Left ventricle myocardium superior (tissue), 1 donor: ENCODE measurements around the gene HHEX. TPM values are rescaled to one million over a fixed set of nuclear protein-coding genes. Genes with fewer than 3 reads are reported as not detected.
"Not testable (repeated sequence)": the region's sequence is repeated elsewhere in the genome, so short reads cannot be mapped to it uniquely, and the experiment has no call there.

Experiments
- ATAC-seq: fragments of 200-7000 bp; cut with Tn5 transposase; one replicate; pipeline ENCODE4 v1.9.1; 2020; ENCODE audit warnings: mild to moderate bottlenecking, moderate library complexity
- DNase-seq: peaks from one replicate; pipeline ENCODE4 v3.0.0-alpha.2; 2020
- intact Hi-C: fragments of 100-400 bp; cut with micrococcal nuclease; formaldehyde crosslinking; loops from one replicate; pipeline ENCODE4 v1.11.0; 2022
- long read RNA-seq: library from polyadenylated mRNA; unstranded; transcript quantifications from one replicate; pipeline ENCODE4 v2.0.0, GENCODE V29; 2021
- total RNA-seq: library from RNA; stranded (reverse); fragmentation: NEBNext Ultra II Directional; extraction: Animal tissue kit (Norgen Biotek cat#: 25700); gene quantifications from one replicate; pipeline ENCODE4 v1.2.1, GENCODE V29; 2021
- donor health status: DM: no; HTN: yes; CAD: no; lungs with severe emphysema.

The HHEX gene
- 2.7 TPM for total RNA-seq
- long read RNA-seq, partial matches to known transcripts: 0 of 5 reads
- long read RNA-seq, other reads (novel, unspliced or antisense): 0 of 5 reads

DNA sequence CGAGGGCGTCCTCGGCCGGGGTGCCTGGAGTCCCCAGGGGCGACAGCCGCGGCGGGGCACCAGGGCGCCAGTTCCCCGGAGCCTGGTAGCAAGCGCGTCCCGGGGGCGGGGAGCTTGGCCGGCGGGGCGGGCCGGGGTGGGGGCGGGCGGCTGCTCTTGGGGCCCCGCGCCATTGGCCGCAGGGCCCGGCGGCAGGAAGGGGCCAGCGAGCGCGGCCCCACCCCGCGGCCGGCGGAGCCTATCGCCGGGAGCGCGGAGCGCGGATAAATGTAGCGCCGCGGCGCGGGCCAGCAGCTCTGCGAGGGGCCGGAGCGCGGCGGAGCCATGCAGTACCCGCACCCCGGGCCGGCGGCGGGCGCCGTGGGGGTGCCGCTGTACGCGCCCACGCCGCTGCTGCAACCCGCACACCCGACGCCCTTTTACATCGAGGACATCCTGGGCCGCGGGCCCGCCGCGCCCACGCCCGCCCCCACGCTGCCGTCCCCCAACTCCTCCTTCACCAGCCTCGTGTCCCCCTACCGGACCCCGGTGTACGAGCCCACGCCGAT lies at the start of gene HHEX:
TSS of gene HHEX (plus strand) at position 293 of the 548 bp plus-strand sequence. CDS start at position 325, 32 bp downstream.
- DNase-seq (peak; percentile 76), ATAC-seq (peak; percentile 84)
- intact Hi-C loops: no loop called here

- DNase-seq (no peak), ATAC-seq (no peak)
- intact Hi-C loops: no loop called here
These were observed 49.6 kb upstream of the HHEX start for GRCh38 chr10:92640107-92640506.

GRCh38 chr10:92641492-92641891 lies 48.3 kb upstream of the HHEX start:
- ATAC-seq (no peak), DNase-seq (no peak)
- intact Hi-C loops: no loop called here

DNA sequence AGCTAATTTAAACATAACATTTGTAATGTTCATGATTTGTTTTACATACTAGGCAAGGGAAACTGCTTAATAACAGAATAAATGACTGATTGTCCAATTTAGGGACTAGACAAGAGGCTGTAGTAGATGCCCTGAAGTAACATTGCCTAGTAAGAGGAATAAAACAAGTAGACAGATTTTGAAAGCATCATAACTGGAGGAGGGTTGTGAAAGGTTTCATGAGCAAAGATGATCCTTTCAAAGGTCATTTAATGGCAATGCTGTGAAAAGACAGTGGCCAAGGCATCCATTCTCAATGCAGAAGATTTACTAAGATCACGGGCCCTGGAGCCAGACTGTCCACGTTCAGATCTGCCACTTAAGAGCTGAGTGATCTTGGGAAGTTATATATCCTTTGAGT lies 44.8 kb upstream of the HHEX start:
- no peak for ATAC-seq
- intact Hi-C loops: no loop called here
- no peak for DNase-seq

- DNase-seq, ATAC-seq, intact Hi-C loops: not testable (repeated sequence)
These were observed 38.9 kb upstream of the HHEX start for GRCh38 chr10:92650864-92651263.

DNA sequence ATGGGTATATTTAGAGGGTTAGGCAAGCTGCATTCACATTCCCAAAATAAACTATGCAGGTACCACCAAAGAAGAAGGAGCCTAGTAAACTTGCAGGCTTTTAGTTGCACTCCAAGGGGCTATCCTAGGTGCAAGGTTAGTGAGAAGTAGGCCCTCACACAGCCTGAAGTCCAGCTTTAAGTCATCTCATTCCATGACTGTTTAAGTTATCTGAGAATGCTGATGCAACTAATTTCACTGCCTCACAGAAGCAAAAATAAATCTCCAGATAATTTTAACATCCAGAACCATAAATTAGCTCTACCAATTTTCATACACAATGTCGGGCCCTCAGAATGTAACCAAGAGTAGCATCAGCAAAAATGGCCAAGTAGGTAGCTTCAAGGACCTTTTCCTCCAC lies 34.3 kb upstream of the HHEX start:
- ATAC-seq (no peak), DNase-seq (no peak)
- intact Hi-C loops: no loop called here

GRCh38 chr10:92656266-92656961 lies 33.3 kb upstream of the HHEX start:
- intact Hi-C loops: no loop called here
- ATAC-seq (no peak), DNase-seq (no peak)

DNA sequence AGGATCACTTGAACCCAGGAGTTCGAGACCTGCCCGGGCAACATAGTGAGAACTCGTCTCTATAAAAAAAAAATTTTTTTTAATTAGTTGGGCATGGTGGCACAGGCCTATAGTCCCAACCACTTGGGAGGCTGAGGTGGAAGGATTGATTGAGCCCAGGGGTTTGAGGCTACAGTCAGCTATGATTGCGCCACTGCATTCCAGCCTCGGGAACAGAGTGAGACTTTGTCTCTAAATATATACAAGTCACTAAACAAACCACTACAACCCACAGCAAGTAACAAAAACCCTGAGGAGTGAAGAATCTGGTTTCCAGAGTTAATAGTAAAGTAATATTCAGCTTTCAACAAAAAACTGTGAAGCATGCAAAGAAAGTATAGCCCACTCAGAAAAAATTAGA lies 32.7 kb upstream of the HHEX start:
- intact Hi-C loops: no loop called here
- ATAC-seq (no peak), DNase-seq (no peak)

DNA sequence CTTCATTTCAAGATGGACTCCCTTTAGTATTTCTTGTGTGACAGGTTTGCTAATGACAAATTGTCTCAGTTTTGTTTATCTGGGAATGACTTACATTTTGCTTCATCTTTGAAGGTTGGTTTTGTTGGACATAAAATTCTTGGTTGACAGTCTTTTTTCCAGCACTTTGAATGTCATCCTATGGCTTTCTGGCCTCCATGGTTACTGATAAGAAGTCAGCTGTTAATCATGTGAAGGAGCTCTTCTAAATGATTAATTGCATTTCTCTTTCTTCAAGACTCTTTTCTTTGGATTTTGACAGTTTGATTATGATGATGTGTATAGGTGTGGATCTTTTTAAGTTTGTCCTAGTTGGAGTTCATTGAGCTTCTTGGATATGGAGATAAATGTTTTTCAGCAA lies 26.9 kb upstream of the HHEX start:
- ATAC-seq: no peak
- intact Hi-C loops: no loop called here
- no peak for DNase-seq

- ATAC-seq: no peak
- DNase-seq: no peak
- intact Hi-C loops: no loop called here
These were observed 25.4 kb upstream of the HHEX start for GRCh38 chr10:92664322-92664721.

GRCh38 chr10:92667078-92667477 lies 22.7 kb upstream of the HHEX start:
- intact Hi-C loops: no loop called here
- DNase-seq (no peak), ATAC-seq (no peak)

- no peak for ATAC-seq
- intact Hi-C loops: no loop called here
- DNase-seq: no peak
These were observed 12.0 kb upstream of the HHEX start for GRCh38 chr10:92677708-92678107.

DNA sequence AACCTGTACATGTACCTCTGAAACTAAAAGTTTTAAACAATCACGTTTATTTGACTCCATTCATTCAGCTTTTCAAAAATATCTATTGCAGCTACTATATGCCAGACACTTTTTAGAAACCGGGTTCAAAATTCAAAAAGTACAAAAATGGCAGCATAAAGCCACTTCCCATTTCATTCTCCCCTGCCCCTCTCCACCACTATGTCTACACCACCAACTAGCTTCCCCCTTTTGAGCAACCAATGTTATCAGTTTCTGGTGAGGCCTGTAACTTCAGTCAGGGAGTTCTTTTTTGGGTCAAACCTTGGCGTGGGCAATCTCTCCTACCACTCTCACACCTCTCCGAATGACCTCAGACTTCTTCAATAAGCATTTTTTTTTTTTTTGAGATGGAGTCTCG lies 11.5 kb upstream of the HHEX start:
- intact Hi-C loops: no loop called here
- no peak for DNase-seq
- no peak for ATAC-seq

DNA sequence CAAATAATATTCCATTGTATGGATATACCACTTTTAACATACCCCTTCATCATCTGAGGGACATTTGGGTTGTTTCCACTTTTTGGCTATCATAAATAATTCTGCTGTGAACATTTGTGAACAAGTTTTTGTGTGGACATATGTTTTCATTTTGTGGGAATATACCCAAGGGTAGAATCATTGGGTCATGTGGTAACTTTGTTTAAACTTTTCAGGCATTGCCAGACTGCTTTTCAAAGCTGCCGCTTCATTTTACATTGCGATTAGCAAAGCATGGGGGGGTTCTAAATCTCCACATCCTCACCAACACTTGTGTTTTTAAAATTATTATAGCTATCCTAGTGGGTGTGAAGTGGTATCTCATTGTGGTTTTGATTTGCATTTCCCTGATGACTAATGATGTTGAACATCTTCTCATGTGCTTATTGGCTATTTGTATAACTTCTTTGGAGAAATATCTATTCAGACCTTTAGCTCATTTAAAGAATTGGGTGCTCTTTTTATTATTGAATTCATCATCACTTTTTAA lies 8.4 kb upstream of the HHEX start:
- ATAC-seq: no peak
- intact Hi-C loops: no loop called here
- no peak for DNase-seq

GRCh38 chr10:92688573-92688926 lies 1.2 kb upstream of the HHEX start:
- intact Hi-C loops: no loop called here
- ATAC-seq (no peak), DNase-seq (no peak)

- ATAC-seq (peak; percentile 26), DNase-seq (peak; percentile 45)
- intact Hi-C loops: no loop called here
These were observed 660 bp upstream of the HHEX start for GRCh38 chr10:92688927-92689662.

DNA sequence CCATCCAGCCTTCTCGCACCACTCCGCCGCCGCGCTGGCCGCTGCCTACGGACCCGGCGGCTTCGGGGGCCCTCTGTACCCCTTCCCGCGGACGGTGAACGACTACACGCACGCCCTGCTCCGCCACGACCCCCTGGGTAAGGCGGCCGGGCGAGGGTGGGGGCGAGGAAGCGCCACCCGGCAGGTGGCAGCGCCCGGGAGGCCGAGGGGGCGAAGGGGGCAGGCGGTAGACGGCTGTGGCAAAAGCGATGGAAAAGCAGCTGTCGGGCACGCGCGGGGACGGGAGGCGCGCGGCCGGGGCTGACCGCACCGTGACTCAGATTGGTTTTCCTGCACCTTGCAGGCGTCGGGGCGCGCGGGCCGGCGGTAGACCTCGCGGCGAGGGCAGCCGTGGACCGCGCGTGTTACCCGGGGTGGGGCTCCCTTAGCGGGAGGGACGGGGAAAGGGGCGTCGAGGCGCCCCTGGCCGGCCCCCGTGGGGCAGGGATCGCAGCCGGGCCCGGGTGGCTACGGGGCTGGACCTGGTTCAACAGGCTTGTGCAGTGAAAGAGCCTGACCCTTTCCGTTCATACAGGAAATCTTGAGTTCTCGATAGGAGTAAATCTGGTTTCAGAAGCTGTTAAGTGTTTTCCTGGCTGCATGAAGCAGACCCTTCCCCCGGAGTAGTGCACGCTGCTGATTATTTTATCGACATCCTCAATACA lies 608 bp downstream of the HHEX start:
- ATAC-seq: peak; percentile 58
- intact Hi-C loops: no loop called here
- peak; percentile 69 for DNase-seq

DNA sequence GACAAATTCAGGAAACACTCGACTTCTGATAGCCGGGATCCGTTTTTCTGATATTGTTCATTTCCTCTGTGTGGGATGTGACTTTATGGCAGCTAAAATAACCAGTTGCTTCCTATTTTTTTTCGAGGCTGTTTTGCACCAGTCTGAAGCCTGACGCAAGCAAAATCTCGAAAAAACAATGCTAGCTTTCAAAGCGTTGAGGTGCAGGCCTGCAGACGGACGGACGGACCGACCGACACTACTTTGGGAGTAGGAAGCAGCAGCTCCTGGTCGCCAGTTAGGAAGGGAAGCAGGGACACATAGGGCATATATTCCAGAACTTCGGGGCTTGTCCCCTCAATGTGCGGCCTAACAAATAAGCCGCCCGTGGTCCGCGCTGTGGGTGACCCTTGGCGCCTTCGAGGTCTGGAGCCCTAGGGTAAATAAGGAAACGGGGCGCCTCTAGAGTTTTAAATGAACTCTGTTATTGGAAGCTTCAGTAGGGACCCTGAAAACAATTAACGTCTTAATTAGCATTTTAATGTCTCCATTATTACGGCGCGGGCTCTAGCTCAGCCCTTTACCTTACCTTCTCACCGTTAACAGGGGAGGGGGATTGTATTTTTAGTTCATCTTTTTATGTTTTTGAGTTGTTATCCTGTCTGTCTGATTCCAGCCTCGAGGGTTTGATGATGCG lies 1.3 kb downstream of the HHEX start:
- ATAC-seq (no peak), DNase-seq (peak; percentile 50)
- intact Hi-C loops: no loop called here

DNA sequence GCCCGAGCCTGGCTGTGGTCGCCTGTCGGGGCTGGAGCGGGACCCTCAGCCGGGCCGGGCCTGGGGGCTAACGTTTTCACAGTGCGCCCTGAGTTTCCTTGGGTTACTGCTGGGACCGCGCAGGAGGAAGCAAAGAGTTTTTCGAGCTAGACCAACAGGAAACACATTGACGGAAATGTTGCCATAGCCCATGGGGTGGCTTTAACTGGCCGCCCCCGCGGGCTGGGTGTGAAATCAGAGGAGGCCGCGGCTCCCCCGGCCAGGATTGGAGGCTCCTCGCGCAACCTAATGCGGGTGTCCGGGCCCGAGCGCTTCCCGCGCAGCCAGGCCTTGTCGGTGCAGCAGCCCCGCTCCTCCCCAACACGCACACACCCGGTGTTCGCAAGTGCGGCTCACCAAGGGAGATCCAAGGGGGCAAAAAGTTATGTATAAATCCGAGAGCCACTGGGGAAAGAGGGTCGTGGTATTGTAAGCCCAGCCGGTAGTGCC lies 1.9 kb downstream of the HHEX start:
- DNase-seq (peak; percentile 72), ATAC-seq (peak; percentile 39)
- intact Hi-C loops: no loop called here
